Urinary bladder (tissue), 4 donors: ENCODE data around the gene C2CD5. TPM values are rescaled to one million over a fixed set of nuclear protein-coding genes. Genes with fewer than 3 reads are reported as not detected.
"Not testable (repeated sequence)": the region's sequence is repeated elsewhere in the genome, so short reads cannot be mapped to it uniquely, and the experiment has no call there.

ENCODE experiments used
- DNase-seq: peaks from one replicate; pipeline ENCODE4 v3.0.0-alpha.2; 2015; ENCODE audit errors: extremely low spot score
- H3K27ac ChIP-seq: one replicate; pipeline ENCODE4 v1.5.1; 2013; ENCODE audit warnings: low read depth, mild to moderate bottlenecking, moderate library complexity
- H3K36me3 ChIP-seq: one replicate; pipeline ENCODE4 v1.6.1; 2013; ENCODE audit warnings: mild to moderate bottlenecking, moderate library complexity; ENCODE audit not compliant: insufficient read depth
- H3K4me1 ChIP-seq: one replicate; pipeline ENCODE4 v1.6.1; 2013; ENCODE audit warnings: mild to moderate bottlenecking, moderate library complexity; ENCODE audit not compliant: insufficient read depth
- H3K4me3 ChIP-seq: one replicate; pipeline ENCODE4 v1.5.1; 2013; ENCODE audit warnings: low read depth, low read length
- WGBS: extraction: QIAGEN DNeasy Blood & Tissue Kit; methylation state at CpG from one replicate; pipeline ENCODE4 v1.1.7; 2013; 5-methylcytosine and 5-hydroxymethylcytosine counted together
- polyA plus RNA-seq: library from polyadenylated mRNA; stranded (reverse); fragments of 200-250 nt; gene quantifications from one replicate; pipeline ENCODE4 v1.2.3, GENCODE V29; 2013
- total RNA-seq: library from RNA; depleted of rRNA; stranded (reverse); fragments of >200 nt; gene quantifications from one replicate; pipeline ENCODE4 v1.2.3, GENCODE V29; 2014
- donor health status: healthy with polysubstance abuse.
- donor health status: healthy.

C2CD5 gene
- total RNA-seq = 109 TPM
- 18.0 TPM for polyA plus RNA-seq

- peaks cover 2% of the 10 kb centered on the region for H3K4me1 ChIP-seq
These were observed at the start of gene C2CD5 for GRCh38 chr12:22544038-22544979. Gene C2CD5 (minus strand): TSS chr12:22544542. CDS start chr12:22544150, 392 bp downstream.

GRCh38 chr12:22593864-22594263 lies 49.5 kb upstream of the C2CD5 start:
- Histone ChIP-seq H3K36me3 (no peaks in the 10 kb centered on the region), H3K27ac (no peak overlapping the region), H3K4me3 (no peak overlapping the region), H3K4me1 (no peaks in the 10 kb centered on the region)
- no peak for DNase-seq

More at GRCh38 chr12:22544038-22544979, at the start of gene C2CD5:
- Histone ChIP-seq H3K27ac (peak within 1 kb of the TSS; percentile 98), H3K36me3 (peaks cover 2% of the 10 kb centered on the region), H3K4me3 (peak within 1 kb of the TSS; percentile 81)
- peak; percentile 98 for DNase-seq
- WGBS = under 1% methylated on average over 80 of the region's 80 CpGs

- 68% methylated on average over 4 of the region's 4 CpGs for WGBS
- Histone ChIP-seq H3K36me3 (no peaks in the 10 kb centered on the region), H3K27ac (no peak overlapping the region), H3K4me3 (no peak overlapping the region), H3K4me1 (no peaks in the 10 kb centered on the region)
- no peak for DNase-seq
These were observed 44.5 kb upstream of the C2CD5 start for GRCh38 chr12:22588817-22589216.

GRCh38 chr12:22578328-22578727 lies 34.0 kb upstream of the C2CD5 start:
- DNase-seq = no peak
- WGBS = 95% methylated on average over 3 of the region's 3 CpGs
- Histone ChIP-seq H3K27ac (no peak overlapping the region), H3K4me3 (no peak overlapping the region), H3K36me3 (no peaks in the 10 kb centered on the region), H3K4me1 (no peaks in the 10 kb centered on the region)

GRCh38 chr12:22577667-22578066 lies 33.3 kb upstream of the C2CD5 start:
- WGBS = 71% methylated on average over 1 of the region's 1 CpG

GRCh38 chr12:22576473-22576872 lies 32.1 kb upstream of the C2CD5 start:
- Histone ChIP-seq H3K4me1 (no peaks in the 10 kb centered on the region), H3K4me3 (no peak overlapping the region), H3K27ac (no peak overlapping the region), H3K36me3 (no peaks in the 10 kb centered on the region)
- no peak for DNase-seq
- WGBS = 70% methylated on average over 2 of the region's 2 CpGs

More at GRCh38 chr12:22577667-22578066, 33.3 kb upstream of the C2CD5 start:
- Histone ChIP-seq H3K36me3 (no peaks in the 10 kb centered on the region), H3K27ac (no peak overlapping the region), H3K4me3 (no peak overlapping the region), H3K4me1 (no peaks in the 10 kb centered on the region)
- DNase-seq = no peak

- H3K27ac ChIP-seq = no peak overlapping the region
- H3K4me3 ChIP-seq = no peak overlapping the region
- no peaks in the 10 kb centered on the region for H3K4me1 ChIP-seq
- H3K36me3 ChIP-seq = no peaks in the 10 kb centered on the region
- DNase-seq = no peak
- WGBS = 94% methylated on average over 1 of the region's 1 CpG
These were observed 31.7 kb upstream of the C2CD5 start for GRCh38 chr12:22576065-22576464.

- WGBS = 88% methylated on average over 3 of the region's 3 CpGs
- Histone ChIP-seq H3K27ac (no peak overlapping the region), H3K4me3 (no peak overlapping the region), H3K4me1 (no peaks in the 10 kb centered on the region), H3K36me3 (no peaks in the 10 kb centered on the region)
- no peak for DNase-seq
These were observed 30.6 kb upstream of the C2CD5 start for GRCh38 chr12:22574921-22575320.

- 78% methylated on average over 3 of the region's 3 CpGs for WGBS
- no peaks in the 10 kb centered on the region for H3K4me1 ChIP-seq
- no peak for DNase-seq
- no peak overlapping the region for H3K27ac ChIP-seq
- H3K36me3 ChIP-seq = no peaks in the 10 kb centered on the region
- H3K4me3 ChIP-seq = no peak overlapping the region
These were observed 28.8 kb upstream of the C2CD5 start for GRCh38 chr12:22573181-22573580.

- H3K27ac ChIP-seq = no peak overlapping the region
- H3K4me3 ChIP-seq = no peak overlapping the region
- no peak for DNase-seq
- no peaks in the 10 kb centered on the region for H3K4me1 ChIP-seq
- H3K36me3 ChIP-seq = no peaks in the 10 kb centered on the region
These were observed 24.9 kb upstream of the C2CD5 start for GRCh38 chr12:22569253-22569652.

- Histone ChIP-seq H3K36me3 (no peaks in the 10 kb centered on the region), H3K4me3 (no peak overlapping the region), H3K4me1 (no peaks in the 10 kb centered on the region), H3K27ac (no peak overlapping the region)
- 40% methylated on average over 4 of the region's 4 CpGs for WGBS
- no peak for DNase-seq
These were observed 18.0 kb upstream of the C2CD5 start for GRCh38 chr12:22562036-22563028.

- DNase-seq, H3K27ac ChIP-seq, H3K36me3 ChIP-seq, H3K4me3 ChIP-seq, H3K4me1 ChIP-seq: not testable (repeated sequence)
- WGBS = 87% methylated on average over 4 of the region's 4 CpGs
These were observed 10.4 kb upstream of the C2CD5 start for GRCh38 chr12:22554750-22555149.

- Histone ChIP-seq H3K27ac (no peak overlapping the region), H3K36me3 (no peaks in the 10 kb centered on the region), H3K4me3 (no peak overlapping the region), H3K4me1 (no peaks in the 10 kb centered on the region)
- DNase-seq = no peak
These were observed 7.3 kb upstream of the C2CD5 start for GRCh38 chr12:22551624-22552023.
